Activated CD8-positive, alpha-beta memory T cell treated with anti-CD3 and anti-CD28 coated beads for 36 hours (primary cell): ENCODE results near the gene S100A2. TPM values are rescaled to one million over a fixed set of nuclear protein-coding genes. Genes with fewer than 3 reads are reported as not detected.

Experiments used
- CTCF ChIA-PET: fragments of 350-600 bp; sonication (Branson Sonifier 250); formaldehyde crosslinking; loops from one replicate; lab custom pipeline; 2021; ENCODE audit warnings: antibody characterized with exemption; lab: Charles Lee
- POLR2A ChIA-PET: fragments of 350-600 bp; sonication (Branson Sonifier 250); formaldehyde crosslinking; loops from one replicate; lab custom pipeline; 2021; ENCODE audit warnings: antibody characterized with exemption; lab: Charles Lee
- total RNA-seq, 2 experiments: library from RNA; stranded (reverse); gene quantifications; one replicate each; pipeline ENCODE4 v1.2.3, GENCODE V29; 2021

S100A2 gene
- total RNA-seq, 2 experiments from 2014 or later, result 1.2 to 1.6 TPM

- CTCF ChIA-PET, result interaction anchor here (1.0 to 1.7 kb wide), 4 partner anchors 17 to 84 kb away, joined by 3 to 6 read pairs (median 4); partner anchors contain the start of gene S100A6
- POLR2A ChIA-PET, result no interaction called here
Measured at GRCh38 chr1:153552335-153552734, 13.3 kb downstream of the S100A2 start.

- POLR2A ChIA-PET, result interaction anchor here (1.1 kb wide), 1 partner anchor 10 kb away, joined by 3 read pairs; the partner anchor contains the start of gene S100A5
Measured at GRCh38 chr1:153550827-153551500, 14.7 kb downstream of the S100A2 start.

GRCh38 chr1:153550398-153550758 is 15.3 kb downstream of the S100A2 start:
- CTCF ChIA-PET, result interaction anchor here (1.7 to 1.9 kb wide), 2 partner anchors 18 kb away, joined by 6 to 7 read pairs; no protein-coding TSS in a partner anchor
- POLR2A ChIA-PET, result interaction anchor here (1.1 kb wide), 1 partner anchor 10 kb away, joined by 3 read pairs; the partner anchor contains the start of gene S100A5

More at GRCh38 chr1:153550827-153551500, 14.7 kb downstream of the S100A2 start:
- CTCF ChIA-PET, result interaction anchor here (1.5 to 1.9 kb wide), 4 partner anchors 16 to 40 kb away, joined by 4 to 7 read pairs (median 6); partner anchors contain the start of gene S100A6

- POLR2A ChIA-PET, result interaction anchor here (1.1 kb wide), 1 partner anchor 9 kb away, joined by 3 read pairs; the partner anchor contains the start of gene S100A5
Measured at GRCh38 chr1:153549741-153550397, 15.8 kb downstream of the S100A2 start.

GRCh38 chr1:153548722-153549688 is 16.6 kb downstream of the S100A2 start, which contains the start of gene S100A3:
TSS of gene S100A3 (minus strand) at chr1:153549258. CDS start at chr1:153548485, 773 bp downstream.
- POLR2A ChIA-PET, result no interaction called here
- CTCF ChIA-PET, result no interaction called here

More at GRCh38 chr1:153549741-153550397, 15.8 kb downstream of the S100A2 start:
- CTCF ChIA-PET, result interaction anchor here (1.7 to 1.9 kb wide), 2 partner anchors 17 to 18 kb away, joined by 6 to 7 read pairs; no protein-coding TSS in a partner anchor

- POLR2A ChIA-PET, result no interaction called here
Measured at GRCh38 chr1:153547560-153548551, 17.8 kb downstream of the S100A2 start.

GRCh38 chr1:153546796-153547559 is 18.7 kb downstream of the S100A2 start:
- CTCF ChIA-PET, result interaction anchor here (0.7 to 4.5 kb wide), 4 partner anchors 8 to 21 kb away, joined by 4 to 66 read pairs (median 11); partner anchors contain the start of gene S100A6
- POLR2A ChIA-PET, result no interaction called here

More at GRCh38 chr1:153547560-153548551, 17.8 kb downstream of the S100A2 start:
- CTCF ChIA-PET, result interaction anchor here (0.5 to 1.1 kb wide), 2 partner anchors 15 to 113 kb away, joined by 3 to 4 read pairs; no protein-coding TSS in a partner anchor

GRCh38 chr1:153546371-153546770 is 19.3 kb downstream of the S100A2 start:
- ChIA-PET POLR2A (interaction anchor here (3.7 kb wide), 1 partner anchor 14 kb away, joined by 23 read pairs; no protein-coding TSS in a partner anchor), CTCF (interaction anchor here (2.4 to 4.5 kb wide), 2 partner anchors 13 to 22 kb away, joined by 16 to 66 read pairs; partner anchors contain the start of gene S100A6)

- POLR2A ChIA-PET, result interaction anchor here (1.6 to 3.7 kb wide), 5 partner anchors 10 to 89 kb away, joined by 6 to 29 read pairs (median 17); partner anchors contain the start of genes CHTOP and S100A6
- CTCF ChIA-PET, result interaction anchor here (1.3 to 4.5 kb wide), 6 partner anchors 12 to 36 kb away, joined by 4 to 66 read pairs (median 12); partner anchors contain the start of gene S100A6
Measured at GRCh38 chr1:153545067-153546055, 20.3 kb downstream of the S100A2 start, which contains the start of gene S100A4. TSS of gene S100A4 (minus strand) at chr1:153545806. CDS start at chr1:153544794, 1,012 bp downstream.

GRCh38 chr1:153544453-153545066 is 21.1 kb downstream of the S100A2 start:
- ChIA-PET POLR2A (interaction anchor here (1.2 to 3.7 kb wide), 6 partner anchors 9 to 446 kb away, joined by 3 to 29 read pairs (median 17); partner anchors contain the start of genes CHTOP, RPS27 and S100A6), CTCF (interaction anchor here (1.3 to 4.5 kb wide), 6 partner anchors 11 to 36 kb away, joined by 4 to 66 read pairs (median 12); partner anchors contain the start of gene S100A6)

- ChIA-PET POLR2A (interaction anchor here (1.2 to 3.7 kb wide), 4 partner anchors 8 to 447 kb away, joined by 3 to 29 read pairs (median 20); partner anchors contain the start of genes CHTOP, RPS27 and S100A6), CTCF (interaction anchor here (1.1 to 4.5 kb wide), 4 partner anchors 10 to 35 kb away, joined by 3 to 66 read pairs (median 8); partner anchors contain the start of gene S100A6)
Measured at GRCh38 chr1:153543736-153544135, 21.9 kb downstream of the S100A2 start.

- ChIA-PET POLR2A (interaction anchor here (1.2 to 3.7 kb wide), 2 partner anchors 10 to 448 kb away, joined by 3 to 23 read pairs; partner anchors contain the start of gene RPS27), CTCF (interaction anchor here (1.1 to 4.5 kb wide), 4 partner anchors 9 to 34 kb away, joined by 3 to 66 read pairs (median 8); partner anchors contain the start of gene S100A6)
Measured at GRCh38 chr1:153542956-153543711, 22.5 kb downstream of the S100A2 start.
